Activated CD4-positive, CD25-positive, alpha-beta regulatory T cell treated with anti-CD3 and anti-CD28 coated beads, Interleukin-2, amount 50 U/mL, for 16 hours (primary cell): Measurements from ENCODE around the gene NOC2L.
"Not testable (repeated sequence)": the region's sequence is repeated elsewhere in the genome, so short reads cannot be mapped to it uniquely, and the experiment has no call there.

Source experiments
- DNase-seq: peaks from one replicate; pipeline ENCODE4 v3.0.0-alpha.2; 2020; ENCODE audit warnings: low read depth, low spot score

The NOC2L gene

DNA sequence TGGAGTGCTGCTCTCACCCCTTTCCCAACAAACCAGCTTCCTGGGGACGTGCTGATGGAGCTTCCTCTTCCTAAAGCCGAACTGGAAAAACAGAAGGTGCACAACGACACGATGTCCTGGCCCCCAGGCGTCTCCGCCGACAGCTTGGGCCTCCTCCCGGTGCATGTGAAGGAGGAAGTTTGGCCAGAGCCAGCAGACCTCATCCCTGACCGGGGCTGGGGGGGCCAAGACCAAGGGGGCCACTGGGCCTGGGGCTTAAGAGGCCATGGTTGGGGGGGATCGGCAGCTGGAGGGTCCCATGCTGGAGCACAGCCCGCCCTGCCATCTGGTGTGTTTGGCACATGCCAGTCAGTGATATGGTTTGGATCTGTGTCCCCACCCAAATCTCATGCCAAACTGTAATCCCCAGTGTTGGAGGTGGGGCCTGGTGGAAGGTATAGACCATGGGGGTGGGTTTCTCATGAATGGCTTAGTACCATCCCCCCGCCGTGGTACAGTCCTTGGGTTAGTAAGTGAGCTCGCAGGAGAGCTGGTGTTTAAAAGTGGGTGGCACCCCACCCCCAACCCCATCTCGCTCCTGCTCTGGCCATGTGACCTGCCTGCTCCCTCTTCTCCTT lies 34.4 kb upstream of the NOC2L start:
- DNase-seq, result no peak

DNA sequence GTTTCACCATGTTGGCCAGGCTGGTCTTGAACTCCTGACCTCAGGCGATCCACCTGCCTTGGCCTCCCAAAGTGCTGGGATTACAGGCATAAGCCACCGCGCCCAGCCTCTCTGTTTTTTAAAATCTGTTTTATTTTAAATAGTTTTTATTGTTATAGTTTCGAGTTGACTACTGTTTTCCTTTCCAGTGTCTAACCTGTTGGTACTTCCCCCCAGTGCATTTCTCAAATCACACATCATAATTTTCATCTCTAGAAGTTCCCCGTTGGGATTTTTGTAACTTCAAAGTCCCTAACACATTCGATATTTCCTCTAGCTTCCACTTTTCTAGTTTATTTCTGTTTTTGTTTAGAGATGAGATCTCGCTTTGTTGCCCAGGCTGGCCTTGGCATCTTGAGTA lies 33.3 kb upstream of the NOC2L start:
- DNase-seq, result no peak

DNA sequence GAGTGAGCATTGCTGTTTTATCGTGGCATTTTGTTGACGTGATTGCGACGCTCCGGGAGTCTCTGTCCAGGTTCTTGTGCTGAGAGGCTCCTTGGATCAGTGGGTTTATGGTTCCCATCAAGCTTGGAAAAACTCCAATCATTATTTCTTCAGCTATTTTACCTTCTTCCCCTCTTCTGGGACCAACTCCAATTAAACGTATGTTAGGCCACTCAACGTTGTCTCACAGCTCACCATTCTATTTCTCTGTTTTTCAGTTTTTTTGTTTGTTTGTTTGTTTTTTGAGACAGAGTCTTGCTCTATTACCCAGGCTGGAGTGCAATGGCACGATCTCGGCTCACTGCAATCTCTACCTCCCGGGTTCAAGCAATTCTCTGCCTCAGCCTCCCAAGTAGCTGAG lies 32.8 kb upstream of the NOC2L start:
- no peak for DNase-seq

DNA sequence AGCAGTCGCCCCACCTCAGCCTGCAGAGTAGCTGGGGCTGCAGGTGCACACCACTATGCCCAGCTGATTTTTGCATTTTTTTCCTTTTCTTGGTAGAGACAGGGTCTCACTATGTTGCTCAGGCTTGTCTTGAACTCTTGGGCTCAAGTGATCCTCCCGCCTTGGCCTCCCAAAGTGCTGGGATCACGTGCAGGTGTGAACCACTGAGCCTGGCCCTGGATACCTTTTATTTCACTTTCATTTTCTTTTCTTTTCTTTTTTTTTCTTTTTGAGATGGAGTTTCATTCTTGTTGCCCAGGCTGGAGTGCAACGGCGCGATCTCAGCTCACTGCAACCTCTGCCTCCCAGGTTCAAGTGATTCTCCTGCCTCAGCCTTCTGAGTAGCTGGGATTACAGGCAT lies 32.2 kb upstream of the NOC2L start:
- not testable (repeated sequence) for DNase-seq

DNA sequence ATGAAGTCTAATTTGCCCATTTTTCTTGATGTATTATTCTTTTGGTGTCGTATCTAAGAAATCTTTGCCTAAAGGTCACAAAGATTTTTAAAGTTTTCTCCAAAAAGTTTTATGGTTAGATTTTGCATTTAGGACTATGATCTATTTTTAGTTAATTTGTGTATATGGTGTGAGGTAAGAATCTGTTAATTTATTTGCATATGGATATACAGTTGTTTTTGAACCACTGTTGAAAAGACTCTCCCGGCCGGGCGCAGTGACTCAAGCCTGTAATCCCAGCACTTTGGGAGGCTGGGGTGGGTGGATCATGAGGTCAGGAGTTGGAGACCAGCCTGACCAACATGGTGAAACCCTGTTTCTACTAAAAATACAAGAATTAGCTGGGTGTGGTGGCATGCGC lies 29.0 kb upstream of the NOC2L start:
- DNase-seq, result not testable (repeated sequence)

DNA sequence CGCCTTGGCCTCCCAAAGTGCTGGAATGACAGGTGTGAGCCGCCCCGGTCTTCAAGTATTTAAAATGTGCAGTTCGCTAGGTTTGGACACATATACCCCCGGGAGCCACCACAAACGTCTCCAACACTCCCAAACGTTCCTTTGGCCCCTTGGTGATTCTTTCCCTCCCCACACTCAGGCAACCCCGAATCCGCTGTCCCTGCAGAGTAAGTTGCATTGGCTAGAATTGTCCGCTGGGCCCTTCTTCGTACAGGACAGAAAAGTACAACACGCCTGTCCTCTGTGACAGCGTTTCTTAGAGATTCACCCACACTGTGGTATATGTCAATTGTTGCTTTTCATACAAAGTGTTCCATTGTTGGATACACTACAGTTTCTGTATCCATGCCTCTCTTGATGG lies 26.1 kb upstream of the NOC2L start:
- DNase-seq, result no peak

DNA sequence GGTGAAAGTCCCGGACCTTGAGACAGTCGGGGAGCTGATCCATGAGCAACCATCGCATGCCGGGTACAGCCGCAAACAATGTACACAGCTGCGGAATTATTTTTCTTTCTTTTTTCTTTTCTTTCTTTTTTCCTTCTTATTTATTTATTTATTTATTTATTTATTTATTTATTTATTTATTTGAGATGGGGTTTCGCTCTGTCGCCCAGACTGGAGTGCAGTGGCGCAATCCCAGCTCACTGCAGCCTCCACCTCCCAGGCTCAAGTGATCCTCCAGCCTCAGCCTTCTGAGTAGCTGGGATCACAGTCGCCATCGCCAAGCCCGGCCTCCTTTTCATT lies 25.4 kb upstream of the NOC2L start:
- no peak for DNase-seq

DNA sequence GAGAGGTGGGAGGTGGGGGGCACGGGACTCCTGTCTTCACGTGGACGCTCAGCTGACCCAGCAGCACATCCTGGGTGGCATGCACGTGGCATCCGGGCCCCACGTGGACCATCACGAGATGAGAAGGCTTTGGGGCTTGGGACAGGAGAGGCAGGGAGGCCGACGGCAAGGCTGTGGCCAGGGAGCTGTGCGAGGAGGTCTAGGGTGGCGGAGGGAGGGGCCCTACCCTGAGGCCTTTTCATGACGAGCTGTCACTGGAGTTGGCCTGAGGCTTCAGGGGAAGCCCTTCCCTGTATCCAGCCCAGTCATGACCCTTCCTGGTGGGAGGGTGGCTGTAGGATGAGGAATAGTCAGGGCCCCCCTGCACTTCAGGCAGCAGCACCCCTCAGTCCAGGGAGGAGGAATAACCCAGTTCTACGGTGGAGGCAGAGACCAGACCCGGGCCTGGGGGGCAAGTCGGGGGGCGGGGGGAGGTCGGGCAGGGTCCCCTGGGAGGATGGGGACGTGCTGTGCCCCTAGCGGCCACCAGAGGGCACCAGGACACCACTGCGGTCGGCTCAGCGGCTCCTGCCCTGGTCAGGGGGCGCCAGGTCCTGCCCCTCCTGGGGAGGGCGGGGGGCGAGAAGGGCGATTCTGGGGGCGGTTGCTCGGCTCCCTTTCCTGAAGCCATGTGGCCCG lies 24.9 kb upstream of the NOC2L start:
- no peak for DNase-seq

DNA sequence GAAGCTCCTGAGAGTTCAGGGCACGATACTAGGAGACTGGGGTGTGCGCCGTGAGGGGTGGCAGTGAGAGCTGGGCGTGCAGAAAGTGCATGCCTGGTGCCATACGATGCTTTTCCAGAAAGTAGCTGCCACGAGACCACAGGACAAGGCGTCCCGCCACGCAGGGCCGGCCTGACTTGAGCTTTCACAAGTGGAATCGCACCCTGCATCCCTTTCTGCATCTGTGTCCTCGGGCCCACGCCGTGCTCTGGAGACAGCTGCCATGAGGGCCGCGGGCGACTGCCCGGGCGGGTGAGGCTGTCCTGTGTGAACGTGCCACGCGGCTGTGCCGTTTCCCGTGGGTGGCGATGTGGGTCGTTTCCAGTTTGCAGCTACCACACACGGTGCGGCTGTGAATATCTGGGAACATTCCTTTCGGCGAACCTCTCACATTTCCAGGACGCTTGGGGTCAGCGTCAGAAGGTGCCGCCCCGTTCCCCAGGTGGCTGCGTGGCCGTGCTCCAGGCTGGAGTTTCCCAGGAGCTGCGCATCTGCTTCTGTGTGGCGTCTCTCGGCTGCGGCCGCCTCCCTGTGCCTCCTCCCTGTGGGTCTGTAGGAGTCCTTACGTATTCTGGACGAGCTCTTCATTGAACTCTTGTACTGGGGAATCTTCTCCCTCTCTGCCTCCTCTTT lies 23.8 kb upstream of the NOC2L start:
- DNase-seq, result no peak

DNA sequence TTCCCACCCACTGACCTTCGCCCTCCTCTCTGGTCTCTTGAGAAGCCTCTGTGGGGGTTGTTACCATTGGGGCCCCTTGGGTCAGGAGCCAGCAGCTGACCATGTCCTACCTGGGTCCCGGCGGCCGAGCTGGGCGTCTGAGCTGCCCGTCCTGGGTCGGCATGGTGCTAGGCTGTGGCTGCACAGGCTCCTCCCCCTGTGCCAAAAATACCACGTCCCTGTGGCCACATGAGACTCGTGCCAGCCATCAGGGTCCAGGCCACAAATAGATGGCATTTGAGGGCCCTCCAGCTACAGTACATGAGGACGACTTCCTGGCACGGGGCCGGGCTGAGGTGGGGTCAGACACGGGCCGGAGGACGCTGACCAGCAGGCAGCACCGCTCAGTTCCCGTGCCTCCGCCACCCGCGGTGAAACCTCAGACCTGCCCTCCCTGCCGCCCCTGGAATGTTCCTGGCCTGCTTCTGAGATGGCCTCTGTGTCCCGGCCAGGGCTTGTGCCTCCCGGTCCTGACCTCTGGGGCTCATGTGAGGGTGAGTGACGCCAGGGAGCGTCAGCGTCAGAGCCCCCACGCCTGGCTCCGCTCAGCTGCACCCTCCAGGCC lies 23.0 kb upstream of the NOC2L start, which contains the start of gene PERM1:
PERM1 (minus strand) TSS at position 139 of the 604 bp plus-strand sequence. CDS start 1,064 bp downstream, outside the sequence.
- no peak for DNase-seq

DNA sequence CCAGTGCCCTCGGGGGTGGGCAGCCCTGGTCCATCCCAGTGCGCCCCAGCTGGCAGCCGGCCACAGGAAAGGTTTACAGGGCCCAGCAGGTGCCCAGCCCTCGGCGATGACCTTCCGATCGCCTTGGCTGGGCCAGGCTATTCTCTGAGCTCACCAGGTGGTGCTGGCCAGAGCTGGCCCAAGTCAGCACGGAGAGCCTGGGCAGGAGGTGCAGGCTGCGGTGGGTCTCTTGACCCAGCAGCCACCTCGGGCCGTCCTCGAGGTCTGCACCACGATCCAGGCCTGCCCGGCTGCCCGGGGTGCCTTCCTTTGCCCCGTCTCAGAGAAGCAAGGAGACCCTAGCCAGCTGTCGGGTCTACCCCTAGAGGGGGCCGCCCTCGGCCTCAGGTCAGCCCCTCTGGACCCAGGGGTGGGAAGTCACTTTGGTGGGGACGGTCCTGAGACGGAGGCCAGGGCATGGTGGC lies 22.5 kb upstream of the NOC2L start:
- no peak for DNase-seq

DNA sequence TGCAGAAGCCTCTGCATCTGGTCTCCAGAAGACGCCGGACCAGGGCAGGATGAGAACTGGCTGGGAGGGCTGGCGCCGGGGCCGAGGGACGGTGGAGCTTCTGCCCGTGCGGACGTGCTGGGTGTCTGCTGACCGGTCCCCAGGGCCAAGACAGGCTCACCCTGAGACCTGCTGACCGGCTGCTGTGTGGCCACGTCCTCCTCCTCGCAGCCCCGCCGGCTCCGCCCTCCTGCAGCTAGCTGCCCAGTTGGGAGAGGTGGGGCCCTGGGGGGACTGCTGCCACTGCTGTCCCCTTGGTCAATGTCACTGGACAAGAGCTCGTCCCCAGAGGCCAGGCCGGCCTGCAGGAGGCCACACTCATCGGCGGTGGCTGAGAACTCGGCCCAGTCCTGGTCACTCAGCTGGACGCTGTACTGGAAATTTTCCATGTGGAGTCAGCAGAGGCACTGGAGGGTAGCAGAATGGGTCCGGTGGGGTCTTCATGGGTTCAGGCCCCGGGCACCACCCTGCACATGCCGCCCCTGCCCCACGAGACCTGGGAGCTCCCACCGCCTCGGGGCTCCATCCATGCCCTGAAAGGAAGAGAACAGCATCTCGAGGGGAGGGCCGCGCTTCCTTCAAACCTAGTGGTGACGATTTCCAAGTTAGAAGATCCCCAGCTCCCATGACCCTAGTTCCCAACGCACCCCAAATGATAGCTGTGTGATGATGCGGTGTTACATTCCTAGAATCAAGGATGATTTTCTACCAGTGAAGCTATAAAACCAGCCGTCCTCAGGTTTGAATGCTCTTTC lies 21.7 kb upstream of the NOC2L start:
- no peak for DNase-seq

DNA sequence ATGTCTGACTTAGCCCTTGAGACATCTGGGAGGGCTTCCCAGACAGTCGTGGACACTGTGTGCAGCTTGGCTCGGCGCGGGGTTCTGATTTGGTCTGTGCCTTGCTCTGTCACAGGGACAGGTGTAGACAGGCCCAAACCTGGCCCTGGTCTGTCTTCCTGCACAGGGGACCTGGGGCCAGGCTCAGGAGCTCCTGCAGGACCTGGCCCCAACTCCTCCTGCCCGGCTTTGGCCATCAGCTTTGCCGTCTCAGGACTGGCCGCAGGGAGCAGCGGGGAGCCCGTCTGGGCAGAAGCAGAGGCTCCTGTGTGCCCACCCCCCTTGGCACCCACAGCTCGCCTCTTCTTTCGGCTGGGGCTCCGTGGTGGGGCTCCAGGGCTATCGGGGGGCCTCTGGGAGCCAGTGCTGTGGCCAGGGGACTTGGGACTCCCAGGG lies 21.1 kb upstream of the NOC2L start:
- no peak for DNase-seq

DNA sequence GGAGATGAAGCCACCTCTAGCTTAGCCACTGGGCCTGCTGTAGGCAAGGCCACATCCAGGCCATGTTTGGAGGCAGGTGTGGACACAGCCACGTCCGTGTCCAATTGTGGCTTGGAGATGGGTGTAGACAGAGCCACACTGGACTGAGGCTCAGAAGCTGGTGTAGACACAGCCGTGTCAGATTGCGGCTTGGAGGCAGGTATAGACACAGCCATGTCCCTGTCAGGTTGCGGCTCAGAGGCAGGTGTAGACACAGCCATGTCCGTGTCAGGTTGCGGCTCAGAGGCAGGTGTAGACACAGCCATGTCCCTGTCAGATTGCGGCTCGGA lies 20.7 kb upstream of the NOC2L start:
- no peak for DNase-seq

DNA sequence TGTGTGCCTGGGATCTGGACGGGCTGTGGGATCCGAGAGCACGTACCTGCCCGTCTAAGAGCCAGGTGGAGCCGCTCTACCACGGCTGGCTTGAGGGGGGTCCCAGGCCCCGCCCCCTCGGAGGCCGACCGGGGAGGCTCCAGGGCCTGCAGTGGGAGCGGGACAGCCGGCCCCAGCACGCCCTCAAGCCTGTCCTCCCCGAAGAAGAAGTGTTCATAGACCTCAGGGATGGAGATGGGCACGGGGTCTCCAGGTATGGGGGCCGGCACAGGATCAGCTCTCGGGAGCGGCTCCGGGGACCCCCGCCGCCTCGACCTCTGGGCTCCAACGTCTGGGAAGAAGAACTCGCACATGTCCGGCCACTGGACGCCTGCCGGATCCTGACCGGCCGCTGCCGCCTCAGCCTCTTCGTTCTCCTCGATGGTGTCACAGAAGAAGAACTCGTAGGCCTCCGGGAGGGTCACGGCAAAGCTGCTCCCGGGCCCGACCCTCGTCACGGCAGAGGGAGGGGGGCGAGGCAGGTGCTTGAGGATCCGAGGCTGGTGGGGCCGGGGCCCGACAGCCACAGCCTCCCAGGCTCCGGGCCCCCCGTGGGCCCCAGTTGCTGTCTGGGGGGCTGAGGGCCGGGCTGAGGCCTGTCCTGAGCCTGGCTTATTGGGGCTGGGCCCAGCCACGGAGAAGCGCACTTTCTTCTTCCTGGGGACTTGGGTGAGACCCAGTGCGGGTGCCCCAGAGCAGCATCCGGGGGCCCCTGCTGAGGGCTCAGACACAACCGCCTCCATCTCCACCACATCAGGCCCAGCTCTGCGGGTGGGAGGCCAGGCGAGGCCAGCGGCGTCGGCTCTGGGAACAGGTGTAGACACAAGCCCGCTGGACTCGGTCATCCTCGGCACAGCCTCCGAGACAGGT lies 20.0 kb upstream of the NOC2L start:
- DNase-seq, result no peak

DNA sequence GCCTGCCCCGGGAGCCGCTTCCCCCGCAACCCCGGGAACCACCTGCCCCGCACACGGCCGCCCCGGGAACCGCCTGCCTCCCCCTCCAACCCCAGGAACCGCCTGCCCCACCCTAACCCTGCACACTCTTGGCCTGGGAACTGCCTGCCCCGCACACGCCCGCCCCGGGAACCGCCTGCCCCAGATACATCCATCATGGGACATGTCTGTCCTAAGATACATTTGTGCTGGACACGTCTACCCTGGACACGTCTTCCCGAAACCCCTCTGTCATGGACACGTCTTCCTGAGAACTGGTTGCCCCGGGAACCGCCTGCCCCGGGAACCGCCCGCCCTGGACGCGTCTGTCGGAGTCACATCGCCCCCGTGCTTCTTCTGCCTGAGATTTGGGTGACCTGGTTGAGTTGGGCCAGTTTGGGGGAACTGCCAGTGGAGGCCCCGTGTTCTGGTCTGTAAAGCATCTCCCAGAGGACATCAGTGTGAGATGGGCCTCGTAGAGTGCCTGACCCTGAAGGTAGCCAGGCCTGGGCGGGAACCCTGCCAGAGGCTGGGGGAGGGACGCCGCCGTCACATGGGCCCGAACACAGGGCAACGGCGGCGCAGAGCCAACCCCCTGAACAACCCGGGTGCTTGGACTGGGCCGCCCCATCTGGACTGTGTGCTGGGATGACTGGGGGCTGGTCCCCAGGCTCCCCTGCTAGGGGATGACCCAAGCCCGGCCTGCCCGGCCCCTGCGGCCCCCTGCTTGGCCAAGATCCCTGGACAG lies 19.2 kb upstream of the NOC2L start:
- no peak for DNase-seq

DNA sequence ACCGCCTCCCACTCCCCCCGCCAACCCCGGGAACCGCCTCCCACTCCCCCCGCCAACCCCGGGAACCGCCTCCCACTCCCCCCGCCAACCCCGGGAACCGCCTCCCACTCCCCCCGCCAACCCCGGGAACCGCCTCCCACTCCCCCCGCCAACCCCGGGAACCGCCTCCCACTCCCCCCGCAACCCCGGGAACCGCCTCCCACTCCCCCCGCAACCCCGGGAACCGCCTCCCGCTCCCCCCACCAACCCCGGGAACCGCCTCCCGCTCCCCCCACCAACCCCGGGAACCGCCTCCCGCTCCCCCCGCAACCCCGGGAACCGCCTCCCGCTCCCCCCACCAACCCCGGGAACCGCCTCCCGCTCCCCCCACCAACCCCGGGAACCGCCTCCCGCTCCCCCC lies 17.7 kb upstream of the NOC2L start:
- not testable (repeated sequence) for DNase-seq

DNA sequence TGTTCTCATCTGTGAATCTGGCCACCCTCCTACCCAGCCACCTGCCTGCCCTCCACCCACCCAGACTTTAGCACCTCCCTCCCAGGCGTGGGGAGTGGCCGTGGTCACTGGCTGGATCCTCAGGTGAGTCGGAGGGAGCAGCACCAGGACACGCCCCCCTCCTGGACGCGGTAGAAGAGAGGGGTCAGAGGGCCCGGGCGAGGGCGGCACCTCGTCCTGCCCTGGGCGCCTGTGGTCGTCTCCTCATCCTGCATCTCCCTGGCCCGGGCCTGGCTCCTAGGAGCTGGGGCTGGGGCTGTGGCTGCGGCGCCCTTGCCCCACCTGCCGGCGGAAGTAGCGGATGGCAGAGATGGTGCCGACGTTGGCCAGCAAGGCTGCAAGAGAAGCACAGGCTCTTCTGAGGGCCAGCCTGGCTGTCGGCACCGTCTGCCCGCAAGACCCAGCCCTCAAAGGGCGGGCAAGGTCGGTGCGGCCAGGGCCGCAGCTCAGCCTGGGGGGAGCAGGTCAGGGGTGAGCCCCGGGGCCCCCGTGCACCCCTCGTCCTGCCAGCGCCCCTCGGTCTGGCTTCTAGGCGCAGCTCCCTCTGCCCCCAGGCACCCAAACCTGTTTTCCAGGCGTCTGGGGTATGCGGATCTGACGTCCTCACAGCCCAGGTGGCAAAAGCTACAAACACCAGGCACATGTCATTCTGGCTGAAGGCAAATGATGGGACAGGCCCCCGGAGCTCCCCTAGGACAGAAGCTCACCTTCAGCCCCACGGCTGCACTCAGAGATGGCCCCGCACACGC lies 17.0 kb upstream of the NOC2L start:
- peak; percentile 23 for DNase-seq

DNA sequence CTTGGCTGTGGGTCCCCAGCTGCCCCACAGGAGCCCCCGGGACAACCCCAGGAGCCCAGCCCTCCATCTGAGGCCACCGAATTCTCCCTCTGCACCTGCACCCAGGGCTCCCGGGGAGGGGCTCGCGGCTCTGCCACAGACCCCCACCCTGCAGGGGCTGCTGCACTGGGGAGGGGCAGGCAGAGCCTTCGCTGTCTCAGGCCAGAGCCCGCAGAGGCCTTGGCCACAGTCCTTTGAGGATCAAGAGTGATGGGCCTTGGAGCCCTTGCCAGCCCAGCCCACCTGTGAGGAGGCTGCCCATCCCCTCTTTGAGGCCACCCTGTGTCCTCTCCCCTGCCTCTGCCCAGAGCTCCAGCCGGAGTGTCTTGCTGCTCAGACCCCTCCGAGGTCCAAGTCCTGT lies 16.3 kb upstream of the NOC2L start:
- no peak for DNase-seq
